HepG2 (cell line): ENCODE data around the gene MN1. TPM values are rescaled to one million over a fixed set of nuclear protein-coding genes. Genes with fewer than 3 reads are reported as not detected.

Experiments
- ATAC-seq: fragments of 200-7000 bp; cut with Tn5 transposase; 3 replicates; pipeline ENCODE4 v1.9.1; 2020; ENCODE audit warnings: mild to moderate bottlenecking, moderate library complexity
- BruUV-seq: library from RNA; stranded (reverse); fragments of 400-500 nt; replicated peaks from 2 replicates; lab custom pipeline; 2021; lab: Mats Ljungman, UMichigan
- CTCF ChIA-PET: fragments of 300-600 bp; formaldehyde crosslinking; extraction: SDS; loops from one replicate; lab custom pipeline; 2021; ENCODE audit warnings: low total read pairs, inconsistent platforms, low intra/inter-chr PET ratio; lab: Yijun Ruan, JAX
- POLR2A ChIA-PET: fragments of 350-600 bp; sonication (Branson Sonifier 250); formaldehyde crosslinking; loops from one replicate; lab custom pipeline; 2020; ENCODE audit warnings: antibody characterized with exemption, inconsistent platforms; lab: Yijun Ruan, JAX
- DNase-seq: peaks from one replicate; pipeline ENCODE4 v3.0.0-alpha.2; 2015; ENCODE audit warnings: low spot score
- FAIRE-seq: peaks from 3 replicates; lab custom pipeline; 2011; peaks lifted over from hg19 to GRCh38; lab: Jason Lieb, UNC
- H2AFZ ChIP-seq: one replicate; pipeline ENCODE4 v1.6.1; 2011; ENCODE audit warnings: low read length, inconsistent platforms
- H3K27ac ChIP-seq: fragments of 300-600 bp; 3 replicates; pipeline ENCODE4 v1.8.0; 2011; ENCODE audit warnings: mixed run types, mild to moderate bottlenecking, mixed read lengths, low read length, inconsistent platforms; ENCODE audit not compliant: insufficient read depth; ENCODE audit errors: extremely low read length
- H3K27me3 ChIP-seq, 2 experiments: fragments of 200-600 bp in 1 of 2; 2 replicates in 1 of 2; 3 replicates in 1 of 2; pipeline versions ENCODE4 v1.6.0 to v1.8.0; 2011; ENCODE audit warnings: low read length in 2 of 2, mild to moderate bottlenecking in 2 of 2, moderate library complexity in 2 of 2, inconsistent platforms in 1 of 2; ENCODE audit not compliant: insufficient read depth in 2 of 2, control insufficient read depth in 1 of 2
- H3K36me3 ChIP-seq, 2 experiments: fragments of 200-600 bp in 1 of 2; replicated peaks in 1 of 2; 2 replicates in 1 of 2; 3 replicates in 1 of 2; pipeline versions ENCODE4 v1.5.1 to v1.8.0; 2011; ENCODE audit warnings: low read length in 2 of 2, inconsistent platforms in 1 of 2; ENCODE audit not compliant: insufficient read depth in 2 of 2, control insufficient read depth in 1 of 2
- H3K4me1 ChIP-seq: 2 replicates; pipeline ENCODE4 v1.5.1; 2012; ENCODE audit warnings: low read length, inconsistent platforms; ENCODE audit not compliant: insufficient read depth
- H3K4me2 ChIP-seq: 2 replicates; pipeline ENCODE4 v1.6.0; 2011; ENCODE audit warnings: low read depth, low read length, inconsistent platforms
- H3K4me3 ChIP-seq, 3 experiments: fragments of 200-600 bp in 1 of 3; sonication (generic), shearing (Covaris generic) in 1 of 3; replicated peaks in 1 of 3; 2 replicates each; pipeline ENCODE4 v1.5.1; 2011 to 2016; ENCODE audit warnings: low read length in 3 of 3, inconsistent platforms in 2 of 3, low read depth in 2 of 3, mild to moderate bottlenecking in 2 of 3, control low read depth in 1 of 3, mixed read lengths in 1 of 3; ENCODE audit not compliant: insufficient read depth in 1 of 3
- H3K79me2 ChIP-seq: one replicate; pipeline ENCODE4 v1.6.1; 2011; ENCODE audit warnings: low read length, inconsistent platforms; ENCODE audit not compliant: insufficient read depth
- H3K9ac ChIP-seq: 2 replicates; pipeline ENCODE4 v1.6.0; 2011; ENCODE audit warnings: mild to moderate bottlenecking, low read depth, low read length, inconsistent platforms; ENCODE audit not compliant: insufficient read depth
- H3K9me3 ChIP-seq: 2 replicates; pipeline ENCODE4 v1.5.1; 2012; ENCODE audit warnings: mild to moderate bottlenecking, low read length
- H4K20me1 ChIP-seq: 2 replicates; pipeline ENCODE4 v1.6.0; 2011; ENCODE audit warnings: inconsistent platforms, mild to moderate bottlenecking, low read length, moderate library complexity; ENCODE audit not compliant: insufficient read depth
- JUNB ChIP-seq: sonication (generic); formaldehyde crosslinking; IDR thresholded peaks from 2 replicates; pipeline ENCODE4 v1.8.0; 2022; ENCODE audit warnings: missing genetic modification reagents, mild to moderate bottlenecking, borderline replicate concordance
- MAFK ChIP-seq, 2 experiments: IDR thresholded peaks in 1 of 2; conservative IDR thresholded peaks in 1 of 2; 2 replicates each; pipeline ENCODE4 v1.6.1; 2011; ENCODE audit warnings: improper control_type of control experiment in 2 of 2, low read length in 2 of 2
- MAX ChIP-seq: IDR thresholded peaks from 2 replicates; pipeline ENCODE4 v1.6.1; 2012; ENCODE audit warnings: inconsistent platforms
- PHF8 ChIP-seq: sonication (generic); formaldehyde crosslinking; IDR thresholded peaks from 2 replicates; pipeline ENCODE4 v1.5.0; 2020; ENCODE audit warnings: missing genetic modification reagents
- SIN3A ChIP-seq: IDR thresholded peaks from 2 replicates; pipeline ENCODE4 v1.6.1; 2011; ENCODE audit warnings: low read depth, mild to moderate bottlenecking, control low read depth, low read length, borderline replicate concordance
- SRSF9 ChIP-seq: fragments of 200-400 bp; formaldehyde crosslinking; IDR thresholded peaks from 2 replicates; pipeline ENCODE4 v1.6.1; 2018; ENCODE audit warnings: borderline replicate concordance, mild to moderate bottlenecking, low read depth, low read length; ENCODE audit not compliant: insufficient read depth, poor library complexity, severe bottlenecking
- ZNF124 ChIP-seq: sonication (generic); formaldehyde crosslinking; IDR thresholded peaks from 2 replicates; pipeline ENCODE4 v1.4.0; 2020; ENCODE audit warnings: missing genetic modification reagents
- ZNF17 ChIP-seq: sonication (generic); formaldehyde crosslinking; IDR thresholded peaks from 2 replicates; pipeline ENCODE4 v1.5.0; 2020; ENCODE audit warnings: mild to moderate bottlenecking, missing genetic modification reagents
- ZNF343 ChIP-seq: sonication (generic); formaldehyde crosslinking; IDR thresholded peaks from 2 replicates; pipeline ENCODE4 v1.4.0; 2020; ENCODE audit warnings: mild to moderate bottlenecking, missing genetic modification reagents
- ZNF549 ChIP-seq: sonication (generic); formaldehyde crosslinking; IDR thresholded peaks from 2 replicates; pipeline ENCODE4 v1.5.0; 2020; ENCODE audit warnings: missing genetic modification reagents
- WGBS: methylation state at CpG from one replicate; pipeline ENCODE4 v1.1.6; 2017; ENCODE audit warnings: low lambda C conversion rate; 5-methylcytosine and 5-hydroxymethylcytosine counted together
- in situ Hi-C: cut with HindIII; loops from 2 replicates; pipeline ENCODE4 v1.10.0; 2017; ENCODE audit warnings: low pct_unique_long_range_greater_than_20kb; ENCODE audit not compliant: extremely low pct_ligation_motif_present
- intact Hi-C: fragments of 100-400 bp; cut with micrococcal nuclease; formaldehyde crosslinking; loops from one replicate; pipeline ENCODE4 v1.10.0; 2022; ENCODE audit not compliant: unreplicated experiment
- polyA plus RNA-seq, 8 experiments: library from polyadenylated mRNA; depleted of rRNA in 3 of 8; stranded (reverse) in 7 of 8; unstranded in 1 of 8; fragments of >200 nt; fragmentation: Illumina TruSeq in 4 of 8; extraction: Trizol in 4 of 8; gene quantifications; 2 replicates each; pipeline versions ENCODE4 v1.2.1 to v1.2.3, GENCODE V29; 2011 to 2016; ENCODE audit warnings: low read depth in 4 of 8, missing spikeins in 1 of 8, mixed read lengths in 1 of 8; ENCODE audit not compliant: insufficient read depth in 1 of 8
- total RNA-seq, 5 experiments: library from RNA; depleted of rRNA; stranded (reverse); fragments of >200 nt; fragmentation: Illumina TruSeq; extraction: Trizol; gene quantifications; 2 replicates each; pipeline ENCODE4 v1.2.3, GENCODE V29; 2016; ENCODE audit warnings: low read depth in 1 of 5
- TF ChIP-seq, protein P1 (sequence below): sonication (generic); formaldehyde crosslinking; IDR thresholded peaks from 2 replicates; pipeline ENCODE4 v1.4.0; 2020; ENCODE audit warnings: missing genetic modification reagents
- TF ChIP-seq, protein P2 (sequence below): IDR thresholded peaks from 2 replicates; pipeline ENCODE4 v1.6.1; 2016; ENCODE audit warnings: missing biosample characterization, missing genetic modification reagents, low read depth

The MN1 gene
- total and polyA plus RNA-seq, 2 of the 13 experiments (the other 11 are each of a cell fraction or from before 2014, with no cell fraction given): 0.01 TPM; not detected in 1

GRCh38 chr22:27734066-27734465 is 67.5 kb downstream of the MN1 start:
- BruUV-seq: no TSS peak
- H4K20me1 ChIP-seq: no peaks in the 10 kb centered on the region
- H3K9me3 ChIP-seq: no peaks in the 10 kb centered on the region
- no peak for ATAC-seq
- in situ Hi-C loops (no loop called here), intact Hi-C loops (no loop called here)
- no peaks in the 10 kb centered on the region for H3K36me3 ChIP-seq
- H3K79me2 ChIP-seq: no peaks in the 10 kb centered on the region
- no peak for DNase-seq
- H3K4me1 ChIP-seq: no peaks in the 10 kb centered on the region
- WGBS: 25% methylated on average over 3 of the region's 4 CpGs
- no peak overlapping the region for H3K9ac ChIP-seq
- no peak for FAIRE-seq
- TF ChIP-seq ZNF124 (CRISPR knock-in tag) (no peak), ZNF549 (CRISPR knock-in tag) (no peak), JUNB (CRISPR knock-in tag) (no peak), SRSF9 (no peak), MAFK (conservative IDR thresholded peaks at IDR 0.05 in 1 of 2, IDR thresholded peaks at IDR 0.05 in 1 of 2; ENCODE audit: low read length in 2 of 2) (no peak), PHF8 (CRISPR knock-in tag) (no peak), SIN3A (no peak), MAX (no peak), ZNF343 (no peak), ZNF17 (no peak)
- TF ChIP-seq, protein P1, sequence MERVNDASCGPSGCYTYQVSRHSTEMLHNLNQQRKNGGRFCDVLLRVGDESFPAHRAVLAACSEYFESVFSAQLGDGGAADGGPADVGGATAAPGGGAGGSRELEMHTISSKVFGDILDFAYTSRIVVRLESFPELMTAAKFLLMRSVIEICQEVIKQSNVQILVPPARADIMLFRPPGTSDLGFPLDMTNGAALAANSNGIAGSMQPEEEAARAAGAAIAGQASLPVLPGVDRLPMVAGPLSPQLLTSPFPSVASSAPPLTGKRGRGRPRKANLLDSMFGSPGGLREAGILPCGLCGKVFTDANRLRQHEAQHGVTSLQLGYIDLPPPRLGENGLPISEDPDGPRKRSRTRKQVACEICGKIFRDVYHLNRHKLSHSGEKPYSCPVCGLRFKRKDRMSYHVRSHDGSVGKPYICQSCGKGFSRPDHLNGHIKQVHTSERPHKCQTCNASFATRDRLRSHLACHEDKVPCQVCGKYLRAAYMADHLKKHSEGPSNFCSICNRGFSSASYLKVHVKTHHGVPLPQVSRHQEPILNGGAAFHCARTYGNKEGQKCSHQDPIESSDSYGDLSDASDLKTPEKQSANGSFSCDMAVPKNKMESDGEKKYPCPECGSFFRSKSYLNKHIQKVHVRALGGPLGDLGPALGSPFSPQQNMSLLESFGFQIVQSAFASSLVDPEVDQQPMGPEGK: no peak
- TF ChIP-seq, protein P2, sequence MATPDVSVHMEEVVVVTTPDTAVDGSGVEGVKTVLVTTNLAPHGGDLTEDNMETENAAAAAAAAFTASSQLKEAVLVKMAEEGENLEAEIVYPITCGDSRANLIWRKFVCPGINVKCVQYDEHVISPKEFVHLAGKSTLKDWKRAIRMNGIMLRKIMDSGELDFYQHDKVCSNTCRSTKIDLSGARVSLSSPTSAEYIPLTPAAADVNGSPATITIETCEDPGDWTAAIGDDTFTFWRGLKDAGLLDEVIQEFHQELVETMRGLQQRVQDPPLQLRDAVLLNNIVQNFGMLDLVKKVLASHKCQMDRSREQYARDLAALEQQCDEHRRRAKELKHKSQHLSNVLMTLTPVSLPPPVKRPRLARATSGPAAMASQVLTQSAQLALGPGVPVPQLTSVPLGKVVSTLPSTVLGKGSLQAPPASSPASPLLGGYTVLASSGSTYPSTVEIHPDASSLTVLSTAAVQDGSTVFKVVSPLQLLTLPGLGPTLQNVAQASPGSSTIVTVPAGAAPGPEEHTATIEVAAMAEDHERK (CRISPR knock-in tag): no peak
- H3K27me3 ChIP-seq: peaks cover 0 to 13% of the 10 kb centered on the region in 2 experiments; a peak in 4 of 5 replicates
- H3K4me2 ChIP-seq: no peak overlapping the region
- H2AFZ ChIP-seq: no peak overlapping the region
- H3K27ac ChIP-seq: no peak overlapping the region
- H3K4me3 ChIP-seq: no peak overlapping the region
- POLR2A ChIA-PET: no interaction called here
- CTCF ChIA-PET: no interaction called here
